ENCODE data around the gene PTPRK. TPM values are rescaled to one million over a fixed set of nuclear protein-coding genes. Genes with fewer than 3 reads are reported as not detected.

The PTPRK gene
- total RNA-seq, 1 experiment from 2014 or later, result 94.4 TPM

DNA sequence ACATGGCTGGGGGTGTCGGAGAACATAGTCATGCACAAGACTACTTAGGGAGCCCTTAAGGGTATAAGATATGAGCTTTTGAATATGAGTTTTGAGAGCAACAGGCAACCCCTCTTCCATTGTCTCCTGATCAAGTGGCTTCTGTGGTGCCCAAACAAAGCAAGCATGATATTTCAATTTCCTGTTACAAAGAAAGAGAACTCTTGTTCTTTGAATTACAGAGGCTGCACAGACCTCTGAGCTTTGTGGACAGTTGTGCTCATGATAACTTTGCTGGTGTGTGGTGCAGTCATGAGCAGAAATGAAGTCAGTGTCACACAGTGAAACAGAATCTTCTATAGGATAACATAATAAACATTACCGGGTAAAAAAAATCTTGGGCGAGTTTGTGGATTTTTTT is 552.7 kb downstream of the PTPRK start:
- Histone ChIP-seq H3K27me3 (replicated peaks; ENCODE audit: control insufficient read depth, insufficient read depth, low read length) (no peaks in the 10 kb centered on the region), H3K36me3 (ENCODE audit: control insufficient read depth, insufficient read depth, low read length) (0 out of 2 replicates have a peak, but pooled peaks cover 2% of the 10 kb centered on the region), H3K4me1 (peaks cover 12% of the 10 kb centered on the region; the same call in 1 of the 2 replicates), H3K4me3 (ENCODE audit: low read depth, low read length) (no peak overlapping the region), H3K9me3 (no peaks in the 10 kb centered on the region)
- TF ChIP-seq, protein P1, sequence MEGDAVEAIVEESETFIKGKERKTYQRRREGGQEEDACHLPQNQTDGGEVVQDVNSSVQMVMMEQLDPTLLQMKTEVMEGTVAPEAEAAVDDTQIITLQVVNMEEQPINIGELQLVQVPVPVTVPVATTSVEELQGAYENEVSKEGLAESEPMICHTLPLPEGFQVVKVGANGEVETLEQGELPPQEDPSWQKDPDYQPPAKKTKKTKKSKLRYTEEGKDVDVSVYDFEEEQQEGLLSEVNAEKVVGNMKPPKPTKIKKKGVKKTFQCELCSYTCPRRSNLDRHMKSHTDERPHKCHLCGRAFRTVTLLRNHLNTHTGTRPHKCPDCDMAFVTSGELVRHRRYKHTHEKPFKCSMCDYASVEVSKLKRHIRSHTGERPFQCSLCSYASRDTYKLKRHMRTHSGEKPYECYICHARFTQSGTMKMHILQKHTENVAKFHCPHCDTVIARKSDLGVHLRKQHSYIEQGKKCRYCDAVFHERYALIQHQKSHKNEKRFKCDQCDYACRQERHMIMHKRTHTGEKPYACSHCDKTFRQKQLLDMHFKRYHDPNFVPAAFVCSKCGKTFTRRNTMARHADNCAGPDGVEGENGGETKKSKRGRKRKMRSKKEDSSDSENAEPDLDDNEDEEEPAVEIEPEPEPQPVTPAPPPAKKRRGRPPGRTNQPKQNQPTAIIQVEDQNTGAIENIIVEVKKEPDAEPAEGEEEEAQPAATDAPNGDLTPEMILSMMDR (IDR thresholded peaks at IDR 0.05; ENCODE audit: insufficient read depth in 1 of 2, low read depth in 1 of 2, low read length in 1 of 2, severe bottlenecking in 1 of 2, unreplicated experiment in 1 of 2), result no peak
- POLR2A ChIA-PET, result no interaction called here
- no peak overlapping the region for H3K4me3 Mint-ChIP-seq (ENCODE audit: unreplicated experiment)
- no peak for DNase-seq
- peaks cover 6% of the 10 kb centered on the region for H3K4me1 Mint-ChIP-seq (ENCODE audit: low read depth, unreplicated experiment)
- no peaks in the 10 kb centered on the region for H3K27me3 Mint-ChIP-seq (ENCODE audit: insufficient read depth, unreplicated experiment)
- intact Hi-C loops (cut with micrococcal nuclease; ENCODE audit: unreplicated experiment), result loop anchor here (10.0 kb wide), 1 partner anchor 547 kb away; no protein-coding TSS in a partner anchor
- H3K9me3 Mint-ChIP-seq (ENCODE audit: unreplicated experiment), result no peaks in the 10 kb centered on the region
- CTCF ChIA-PET, result no interaction called here
- no TSS peak for BruUV-seq (replicated peaks)
- H3K36me3 Mint-ChIP-seq (ENCODE audit: insufficient read depth, unreplicated experiment), result peaks cover 15% of the 10 kb centered on the region
- no peak overlapping the region for H3K27ac Mint-ChIP-seq (ENCODE audit: unreplicated experiment)

DNA sequence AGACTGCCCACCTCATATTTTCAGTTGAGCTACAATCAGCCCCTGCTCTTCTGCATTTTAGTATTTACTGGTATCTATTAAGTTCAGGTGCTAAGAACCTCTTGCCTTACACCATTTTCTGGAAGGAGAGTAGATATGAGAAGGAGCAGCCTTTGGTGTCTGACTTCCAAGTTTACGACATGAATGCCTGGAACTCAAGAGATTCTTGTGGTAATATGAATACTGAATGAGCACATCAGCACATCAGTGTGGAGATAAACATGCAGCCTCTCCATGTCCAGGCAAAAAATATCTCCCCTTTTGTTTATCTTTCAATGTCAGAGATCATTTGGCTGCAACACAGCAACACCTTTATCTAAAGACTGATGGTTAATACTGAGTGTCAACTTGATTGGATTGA is 553.8 kb downstream of the PTPRK start:
- ChIA-PET POLR2A (no interaction called here), CTCF (no interaction called here)
- Mint-ChIP-seq H3K27ac (ENCODE audit: unreplicated experiment) (no peak overlapping the region), H3K4me3 (ENCODE audit: unreplicated experiment) (no peak overlapping the region), H3K4me1 (ENCODE audit: low read depth, unreplicated experiment) (no peaks in the 10 kb centered on the region), H3K36me3 (ENCODE audit: insufficient read depth, unreplicated experiment) (peaks cover 7% of the 10 kb centered on the region), H3K27me3 (ENCODE audit: insufficient read depth, unreplicated experiment) (no peaks in the 10 kb centered on the region), H3K9me3 (ENCODE audit: unreplicated experiment) (peaks cover 5% of the 10 kb centered on the region)
- TF ChIP-seq, protein P1 (IDR thresholded peaks at IDR 0.05; ENCODE audit: insufficient read depth in 1 of 2, low read depth in 1 of 2, low read length in 1 of 2, severe bottlenecking in 1 of 2, unreplicated experiment in 1 of 2), result no peak
- Histone ChIP-seq H3K36me3 (ENCODE audit: control insufficient read depth, insufficient read depth, low read length) (0 out of 2 replicates have a peak, but pooled peaks cover 2% of the 10 kb centered on the region), H3K27me3 (replicated peaks; ENCODE audit: control insufficient read depth, insufficient read depth, low read length) (no peaks in the 10 kb centered on the region), H3K4me3 (ENCODE audit: low read depth, low read length) (no peak overlapping the region), H3K4me1 (peaks cover 6% of the 10 kb centered on the region; the same call in 1 of the 2 replicates), H3K9me3 (no peaks in the 10 kb centered on the region)
- intact Hi-C loops (cut with micrococcal nuclease; ENCODE audit: unreplicated experiment), result loop anchor here (10.0 kb wide), 1 partner anchor 548 kb away; no protein-coding TSS in a partner anchor
- BruUV-seq (replicated peaks), result no TSS peak
- DNase-seq, result no peak

DNA sequence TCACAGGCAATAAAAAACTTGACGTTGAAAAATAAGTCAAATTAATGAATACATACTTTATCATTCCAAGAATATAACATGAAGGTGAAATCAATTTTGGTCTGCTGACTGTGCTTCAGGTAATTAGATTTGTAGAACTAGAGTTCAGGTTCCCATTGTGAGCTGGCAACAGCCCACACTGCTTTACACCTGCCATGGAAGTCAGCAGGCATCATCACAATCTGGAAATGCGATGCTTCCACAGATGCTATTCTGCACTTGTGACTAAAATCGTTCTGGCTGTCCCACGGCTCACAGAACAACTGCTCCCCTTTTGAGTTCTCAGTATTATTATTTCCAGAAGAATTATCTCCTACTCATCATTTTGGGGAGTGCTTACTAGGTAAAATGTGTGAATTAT is 556.9 kb downstream of the PTPRK start:
- TF ChIP-seq, protein P1 (IDR thresholded peaks at IDR 0.05; ENCODE audit: insufficient read depth in 1 of 2, low read depth in 1 of 2, low read length in 1 of 2, severe bottlenecking in 1 of 2, unreplicated experiment in 1 of 2), result no peak

More for the DNA sequence above, 556.9 kb downstream of the PTPRK start:
- Histone ChIP-seq H3K4me1 (no peaks in the 10 kb centered on the region; the same call in 1 of the 2 replicates), H3K4me3 (ENCODE audit: low read depth, low read length) (no peak overlapping the region), H3K9me3 (peaks cover 5% of the 10 kb centered on the region; the same call in 1 of the 2 replicates), H3K27me3 (replicated peaks; ENCODE audit: control insufficient read depth, insufficient read depth, low read length) (no peaks in the 10 kb centered on the region), H3K36me3 (ENCODE audit: control insufficient read depth, insufficient read depth, low read length) (no peaks in the 10 kb centered on the region)
- no peak for DNase-seq
- ChIA-PET CTCF (no interaction called here), POLR2A (no interaction called here)
- Mint-ChIP-seq H3K27me3 (ENCODE audit: insufficient read depth, unreplicated experiment) (no peaks in the 10 kb centered on the region), H3K36me3 (ENCODE audit: insufficient read depth, unreplicated experiment) (peaks cover 9% of the 10 kb centered on the region), H3K27ac (ENCODE audit: unreplicated experiment) (no peak overlapping the region), H3K4me3 (ENCODE audit: unreplicated experiment) (no peak overlapping the region), H3K4me1 (ENCODE audit: low read depth, unreplicated experiment) (peaks cover 7% of the 10 kb centered on the region), H3K9me3 (ENCODE audit: unreplicated experiment) (peaks cover 14% of the 10 kb centered on the region)
- intact Hi-C loops (cut with micrococcal nuclease; ENCODE audit: unreplicated experiment), result loop anchor here (10.0 kb wide), 1 partner anchor 551 kb away; no protein-coding TSS in a partner anchor
- BruUV-seq (replicated peaks), result no TSS peak

Measured in Caco-2 (cell line).